Activated T-cell treated with anti-CD3 and anti-CD28 coated beads for 1 hour (primary cell): ENCODE measurements around the gene ABHD17A.

Experiments
- DNase-seq: peaks from one replicate; pipeline ENCODE4 v3.0.0-alpha.2; 2020; ENCODE audit warnings: low read depth

The ABHD17A gene

DNA sequence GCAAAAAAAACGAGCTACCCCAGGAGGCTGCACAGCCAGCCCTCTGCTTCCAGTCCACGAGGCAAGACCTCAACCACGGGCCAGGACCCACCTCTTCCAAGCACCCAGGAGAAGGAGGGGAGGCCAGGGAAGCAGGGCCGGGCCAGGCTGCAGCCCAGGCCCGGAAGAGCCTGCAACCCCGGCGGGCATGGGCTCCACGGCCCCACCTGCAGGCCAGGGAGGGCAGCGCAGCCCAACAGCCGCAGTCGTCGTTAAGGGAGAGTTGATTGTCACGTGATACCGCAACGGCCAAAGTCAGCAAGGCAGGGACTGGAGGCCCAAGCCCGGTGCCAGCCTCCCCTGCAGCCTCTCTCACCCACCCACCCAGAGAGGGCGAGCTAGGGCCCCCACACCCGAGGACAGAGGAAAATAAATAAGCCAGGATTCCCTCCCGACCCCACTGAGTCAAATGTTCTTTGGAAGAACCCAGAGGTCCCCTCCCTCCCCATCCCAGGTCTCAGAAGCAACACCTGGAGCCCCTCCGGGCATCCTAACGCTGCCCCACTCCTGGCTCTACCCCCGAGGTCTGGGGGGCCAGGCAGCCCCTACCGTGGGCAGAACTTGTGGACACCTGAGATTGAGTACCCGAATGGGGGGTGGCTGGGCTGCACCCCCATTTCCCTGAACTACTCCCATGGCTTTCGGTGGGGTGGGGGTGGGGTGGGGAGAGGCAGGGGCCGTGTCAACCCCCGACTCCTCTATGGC lies 31.8 kb downstream of the ABHD17A start:
- DNase-seq = peak; percentile 72

- no peak for DNase-seq
Observed at GRCh38 chr19:1852581-1853128, 32.6 kb downstream of the ABHD17A start.

DNA sequence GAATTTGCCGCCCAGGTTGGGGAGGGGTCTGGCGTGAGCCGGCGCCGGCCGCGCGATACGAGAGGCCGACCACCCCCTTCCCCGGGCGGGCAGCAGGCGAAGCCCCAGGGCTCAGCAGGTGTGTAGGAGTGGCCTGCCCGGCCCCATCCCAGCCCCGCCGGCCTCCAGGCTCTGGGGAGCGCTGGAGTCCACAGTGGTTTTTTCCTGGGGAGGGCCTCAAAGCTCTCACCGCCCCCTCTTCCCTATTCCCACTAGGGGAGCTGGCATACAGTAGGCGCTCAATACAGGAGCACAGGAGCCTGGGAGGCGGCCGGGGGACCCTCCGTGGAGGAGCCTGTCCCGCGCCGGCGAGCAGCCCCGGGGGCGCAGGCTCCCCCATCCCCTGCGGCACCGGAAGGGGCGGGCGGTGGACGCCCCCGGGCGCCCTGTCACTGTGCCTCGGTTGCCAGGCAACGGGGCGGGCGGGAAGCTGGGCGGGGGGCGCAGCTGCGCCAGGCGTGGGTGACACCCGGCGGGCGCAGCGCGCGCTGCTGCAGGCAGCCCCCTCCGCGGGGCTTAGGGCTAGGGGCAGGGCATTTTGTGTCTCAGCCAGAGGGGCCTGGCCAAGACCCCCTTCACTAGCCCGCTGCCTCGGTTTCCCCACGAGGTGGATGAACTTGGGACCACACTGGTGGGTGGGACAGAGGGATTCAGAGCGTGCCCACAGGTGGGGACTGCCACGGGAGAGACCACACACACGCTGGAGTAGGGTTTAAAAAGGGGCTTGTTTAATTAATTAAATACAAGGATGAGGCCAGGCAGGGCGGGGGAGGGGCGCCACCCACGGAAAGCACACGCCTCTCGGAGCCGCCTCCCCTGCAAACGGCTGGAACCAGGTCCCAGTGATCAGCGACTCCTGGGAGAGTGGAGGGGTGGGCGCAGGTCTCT lies 33.4 kb downstream of the ABHD17A start:
- DNase-seq = peak; percentile 64

DNA sequence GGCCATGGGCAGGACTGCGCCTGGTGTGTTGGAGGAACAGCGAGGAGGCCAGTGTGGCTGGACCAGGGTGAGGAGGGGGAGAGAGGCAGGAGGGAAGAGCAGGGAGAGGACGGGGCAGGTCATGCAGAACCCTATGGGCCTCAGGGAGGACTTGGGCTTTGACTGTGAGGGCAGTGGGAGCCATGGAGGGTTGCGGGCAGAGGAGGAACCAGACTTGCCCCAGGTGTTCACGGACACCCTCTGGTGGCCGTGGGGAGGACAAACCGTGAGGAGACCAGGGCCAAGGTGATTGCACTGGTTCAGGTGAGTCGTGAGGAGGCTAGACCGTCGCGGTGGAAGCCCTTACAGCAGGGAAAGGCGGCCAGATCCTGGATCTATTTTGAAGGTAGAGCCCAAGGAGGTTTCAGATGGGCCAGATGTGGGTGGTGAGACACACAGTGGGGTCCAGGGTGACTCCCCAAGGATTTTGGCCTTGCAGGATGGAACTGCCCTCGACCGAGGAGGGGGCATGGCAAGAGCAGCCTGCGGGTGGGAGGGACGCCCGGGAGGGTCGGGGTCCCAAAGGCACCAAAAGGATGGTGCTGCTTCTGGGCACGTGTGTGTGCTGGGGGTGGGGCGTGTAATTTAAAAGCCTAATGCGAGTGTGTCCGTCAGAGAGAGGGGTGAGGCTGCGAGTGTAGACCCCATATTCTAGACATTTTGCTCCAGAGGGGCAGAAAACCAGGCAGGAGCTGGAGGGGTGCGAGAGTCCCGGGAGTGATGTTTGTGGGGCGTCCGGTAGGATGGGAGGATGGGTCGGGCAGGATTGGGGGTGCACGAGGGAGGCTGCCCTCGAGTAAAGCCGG lies 34.3 kb downstream of the ABHD17A start:
- no peak for DNase-seq

DNA sequence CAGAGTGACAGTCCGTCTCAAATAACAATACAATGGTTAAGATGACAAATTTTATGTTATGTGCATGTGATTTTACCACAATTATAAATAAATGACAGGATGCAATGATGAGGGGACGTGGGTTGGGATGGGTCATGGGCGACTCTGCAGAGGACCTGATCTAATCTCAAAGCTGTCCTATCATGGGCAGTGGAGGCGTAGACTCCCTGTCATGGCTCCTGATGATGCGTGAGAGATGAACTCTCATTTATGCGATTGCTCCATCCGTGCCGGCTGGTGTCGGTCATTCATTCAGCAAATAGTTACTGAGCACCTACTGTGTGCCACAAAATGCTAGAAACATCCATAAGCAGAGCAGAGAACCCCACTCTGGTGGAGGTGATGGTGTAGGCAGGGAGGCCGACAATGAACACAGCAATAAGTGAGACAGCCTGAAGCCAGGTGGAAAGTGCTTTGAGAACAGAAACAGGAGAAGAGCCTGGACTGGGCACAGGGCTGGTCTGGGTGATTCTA lies 35.4 kb downstream of the ABHD17A start:
- DNase-seq = no peak

GRCh38 chr19:1849132-1849474 lies 36.2 kb downstream of the ABHD17A start:
- no peak for DNase-seq

DNA sequence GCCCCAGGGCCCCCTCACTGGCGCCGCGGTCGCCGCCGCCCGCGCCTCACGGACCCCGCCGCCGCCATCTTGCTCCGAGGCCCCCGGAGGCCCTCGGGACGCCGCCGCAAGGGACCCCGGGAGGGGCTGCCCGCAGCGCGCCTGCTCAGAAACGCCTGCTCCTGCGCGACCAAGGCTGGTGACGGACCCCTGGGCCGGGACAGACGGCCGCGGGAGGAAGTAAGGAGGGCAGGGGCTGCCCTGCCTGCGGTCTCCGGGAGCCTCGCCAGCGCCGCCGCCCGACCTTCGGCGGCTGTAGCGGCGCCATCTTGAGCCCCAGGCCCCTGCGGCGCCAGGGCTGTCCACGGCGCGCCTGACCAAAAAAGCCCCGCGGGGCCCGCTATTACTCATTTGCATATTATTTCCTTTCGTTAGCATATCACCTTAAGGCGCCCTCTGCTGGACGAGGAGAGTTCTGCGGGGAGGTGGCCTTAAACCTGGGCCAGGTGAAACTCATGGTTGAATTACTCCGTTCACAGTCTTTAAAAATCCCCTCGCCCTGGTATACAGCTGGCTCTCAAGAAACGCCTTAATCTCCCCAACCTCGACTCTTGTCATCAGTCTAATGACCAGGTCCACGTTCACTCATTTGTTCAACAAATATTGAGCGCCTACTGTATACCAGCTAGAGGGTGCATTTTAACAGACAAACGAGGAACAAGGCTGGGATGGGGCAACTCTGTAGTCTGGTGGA lies 36.7 kb downstream of the ABHD17A start, which contains the start of gene REXO1:
Gene REXO1 (minus strand): TSS at position 85 of the 733 bp plus-strand sequence. CDS start 125 bp downstream, outside the sequence.
- peak; percentile 99 for DNase-seq

- DNase-seq = no peak
Observed at GRCh38 chr19:1847684-1848398, 37.5 kb downstream of the ABHD17A start.

- DNase-seq = no peak
Observed at GRCh38 chr19:1847348-1847683, 38.0 kb downstream of the ABHD17A start.

DNA sequence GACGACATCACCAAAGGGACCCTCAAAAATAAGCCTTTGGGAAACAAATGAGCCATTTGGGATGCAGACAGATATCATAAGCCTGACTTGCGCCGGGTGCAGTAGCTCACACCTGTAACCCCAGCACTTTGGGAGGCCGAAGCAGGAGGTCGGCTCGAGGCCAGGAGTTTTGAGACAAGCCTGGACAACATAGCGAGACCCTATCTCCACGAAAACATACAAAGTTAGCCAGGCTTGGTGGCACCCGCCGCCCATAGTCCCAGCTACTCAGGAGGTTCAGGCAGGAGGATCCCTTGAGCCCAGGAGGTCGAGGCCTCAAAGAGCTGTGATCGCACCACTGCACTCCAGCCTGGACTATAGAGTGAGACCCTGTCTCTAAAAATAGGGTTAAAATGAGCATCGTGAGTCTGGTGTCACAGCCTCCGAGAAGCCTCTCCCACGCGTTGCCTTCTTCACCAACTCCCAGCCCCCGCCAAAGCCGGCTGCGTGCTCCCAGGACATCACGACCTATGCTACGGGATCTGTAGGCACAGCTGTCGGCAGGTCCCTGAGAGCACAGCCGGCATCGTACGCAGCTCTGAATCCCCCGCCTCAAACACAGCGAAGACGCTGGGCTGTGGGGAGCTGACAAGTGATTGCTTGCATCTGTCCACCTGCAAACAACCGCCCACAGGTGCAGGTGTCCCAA lies 38.6 kb downstream of the ABHD17A start:
- no peak for DNase-seq

GRCh38 chr19:1845642-1846041 lies 39.7 kb downstream of the ABHD17A start:
- no peak for DNase-seq

GRCh38 chr19:1845125-1845515 lies 40.2 kb downstream of the ABHD17A start:
- no peak for DNase-seq

DNA sequence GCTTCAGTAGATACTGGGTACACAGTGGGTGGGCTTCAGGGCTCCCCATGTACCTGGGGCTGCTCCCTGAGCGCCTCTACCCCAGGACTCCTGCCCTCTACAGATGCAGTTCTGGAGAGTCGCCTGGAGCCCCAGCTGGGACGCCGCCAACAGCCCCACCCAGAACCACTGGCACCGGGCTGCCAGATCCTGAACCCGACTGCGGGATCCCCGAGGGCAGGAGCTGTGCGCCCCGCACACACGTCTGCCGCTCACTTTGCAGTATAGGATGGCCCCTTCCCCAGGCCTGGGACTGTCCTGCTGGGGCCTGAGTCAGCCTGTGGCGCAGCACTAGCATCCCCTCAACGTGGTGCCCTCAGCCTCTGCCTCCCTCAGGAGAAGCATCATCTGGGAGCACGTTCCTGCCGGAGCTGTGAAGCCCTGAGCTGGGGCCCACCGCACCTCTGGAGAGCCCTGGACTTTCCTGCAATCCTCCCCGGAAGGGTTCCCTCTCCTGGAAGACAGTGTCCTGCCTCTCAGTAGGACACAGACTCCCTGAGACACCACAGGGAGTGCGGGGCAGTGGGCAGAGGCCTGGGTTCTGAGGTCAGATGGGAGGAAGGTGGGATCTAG lies 40.7 kb downstream of the ABHD17A start:
- DNase-seq = no peak

GRCh38 chr19:1843646-1844394 lies 41.5 kb downstream of the ABHD17A start:
- no peak for DNase-seq

DNA sequence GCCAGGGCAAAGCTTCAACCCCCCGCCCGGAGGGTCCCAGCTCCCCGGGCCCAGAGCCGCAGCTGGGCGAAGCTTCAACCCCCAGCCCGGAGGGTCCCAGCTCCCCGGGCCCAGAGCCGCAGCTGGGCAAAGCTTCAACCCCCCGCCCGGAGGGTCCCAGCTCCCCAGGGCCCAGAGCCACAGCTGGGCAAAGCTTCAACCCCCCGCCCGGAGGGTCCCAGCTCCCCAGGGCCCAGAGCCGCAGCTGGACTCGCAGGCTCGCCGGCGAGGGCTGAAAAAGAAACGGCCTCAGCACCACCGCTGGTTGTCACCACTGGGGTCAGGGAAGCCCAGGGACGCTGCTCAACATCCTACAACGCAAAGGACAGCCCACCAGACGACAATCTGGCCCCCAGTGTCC lies 42.2 kb downstream of the ABHD17A start:
- DNase-seq = no peak

DNA sequence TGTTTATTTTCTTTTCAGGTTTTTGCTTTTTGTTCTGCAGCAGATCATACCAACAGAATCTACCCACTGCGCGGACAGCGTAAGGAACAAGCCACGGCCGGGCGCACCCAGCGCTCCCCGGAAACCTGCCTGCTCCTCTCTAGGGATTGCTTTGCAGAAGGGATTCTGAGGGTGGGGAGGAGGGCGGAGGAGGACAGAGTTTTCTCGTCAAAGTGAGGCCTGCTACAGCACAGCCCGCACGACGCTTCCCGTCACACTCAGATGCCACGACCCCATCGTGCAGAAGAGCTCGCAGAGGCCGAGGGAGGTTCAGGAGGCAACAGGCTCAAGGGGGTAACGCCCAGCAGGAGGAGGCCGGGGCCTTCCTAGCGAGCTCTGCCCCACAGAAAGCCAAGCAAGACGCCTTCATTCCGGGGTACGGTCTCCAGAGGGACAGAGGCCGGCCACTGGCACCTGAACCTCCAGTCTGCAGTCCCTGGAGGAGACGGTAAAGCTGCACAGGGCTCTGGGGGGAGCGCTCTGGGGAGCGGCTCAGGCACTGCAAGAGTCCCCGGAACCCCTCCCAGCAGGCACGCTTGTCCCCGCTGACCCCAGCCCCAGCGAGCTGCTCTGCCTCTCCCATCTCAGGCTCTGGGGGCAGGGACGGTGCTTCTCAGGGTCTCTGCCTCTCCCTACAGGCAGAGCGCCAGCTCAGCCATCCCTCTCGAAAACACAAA lies 43.9 kb downstream of the ABHD17A start:
- no peak for DNase-seq

GRCh38 chr19:1840541-1841115 lies 44.7 kb downstream of the ABHD17A start:
- no peak for DNase-seq
